Neuronal stem cell (in vitro differentiated cells): ENCODE data around the gene TRIM14.
A peak's percentile ranks its signal among the peaks of the same experiment; 100 is the strongest.

ENCODE experiments used
- DNase-seq: peaks from one replicate; pipeline ENCODE4 v3.0.0-alpha.2; 2013; ENCODE audit warnings: low spot score
- H2AFZ ChIP-seq: one replicate; pipeline ENCODE4 v1.6.1; 2013; ENCODE audit warnings: mild to moderate bottlenecking, low read length, inconsistent platforms
- H2AK5ac ChIP-seq: 2 replicates; pipeline ENCODE4 v1.6.1; 2013; ENCODE audit warnings: low read depth, mild to moderate bottlenecking, inconsistent platforms, low read length, moderate library complexity, mixed read lengths
- H2BK120ac ChIP-seq: 2 replicates; pipeline ENCODE4 v1.6.1; 2013; ENCODE audit warnings: low read depth, mild to moderate bottlenecking, inconsistent platforms, low read length, moderate library complexity, mixed read lengths
- H2BK12ac ChIP-seq: one replicate; pipeline ENCODE4 v1.6.1; 2013; ENCODE audit warnings: low read length, inconsistent platforms
- H2BK15ac ChIP-seq: 2 replicates; pipeline ENCODE4 v1.6.1; 2013; ENCODE audit warnings: mild to moderate bottlenecking, low read length, inconsistent platforms, mixed read lengths
- H2BK5ac ChIP-seq: one replicate; pipeline ENCODE4 v1.6.1; 2013; ENCODE audit warnings: inconsistent platforms, mild to moderate bottlenecking, low read length, moderate library complexity
- H3K14ac ChIP-seq: one replicate; pipeline ENCODE4 v1.6.1; 2013; ENCODE audit warnings: low read length, inconsistent platforms
- H3K18ac ChIP-seq: 2 replicates; pipeline ENCODE4 v1.6.1; 2013; ENCODE audit warnings: low read length, inconsistent platforms
- H3K23ac ChIP-seq: 2 replicates; pipeline ENCODE4 v1.6.1; 2013; ENCODE audit warnings: low read depth, mild to moderate bottlenecking, mixed read lengths, low read length, inconsistent platforms; ENCODE audit not compliant: poor library complexity
- H3K27ac ChIP-seq: replicated peaks from 3 replicates; pipeline ENCODE4 v1.5.1; 2013; ENCODE audit warnings: low read length, inconsistent platforms
- H3K27me3 ChIP-seq, 3 experiments: 2 replicates each; pipeline ENCODE4 v1.6.1; 2013; ENCODE audit warnings: low read length in 3 of 3, mild to moderate bottlenecking in 2 of 3, inconsistent platforms in 1 of 3, low read depth in 1 of 3, mixed read lengths in 1 of 3, moderate library complexity in 1 of 3; ENCODE audit not compliant: control insufficient read depth in 3 of 3, insufficient read depth in 3 of 3
- H3K36me3 ChIP-seq, 2 donors: replicated peaks in 1 of 2; 2 replicates each; pipeline ENCODE4 v1.6.1; 2013; ENCODE audit warnings: low read length in 2 of 2; ENCODE audit not compliant: control insufficient read depth in 2 of 2, insufficient read depth in 2 of 2
- H3K4ac ChIP-seq: 2 replicates; pipeline ENCODE4 v1.6.1; 2013; ENCODE audit warnings: inconsistent platforms, mild to moderate bottlenecking, low read length, moderate library complexity
- H3K4me1 ChIP-seq, 2 donors: 1 replicate in 1 of 2; 2 replicates in 1 of 2; pipeline ENCODE4 v1.6.1; 2013; ENCODE audit warnings: low read length in 2 of 2, low read depth in 1 of 2; ENCODE audit not compliant: control insufficient read depth in 2 of 2, insufficient read depth in 1 of 2
- H3K4me2 ChIP-seq: one replicate; pipeline ENCODE4 v1.6.1; 2013; ENCODE audit warnings: mild to moderate bottlenecking, low read length, inconsistent platforms; ENCODE audit not compliant: insufficient read depth, poor library complexity, severe bottlenecking
- H3K4me3 ChIP-seq, 2 donors: 2 replicates each; pipeline ENCODE4 v1.5.1; 2013; ENCODE audit warnings: low read length in 2 of 2, mild to moderate bottlenecking in 2 of 2, inconsistent platforms in 1 of 2, moderate library complexity in 1 of 2
- H3K79me1 ChIP-seq: one replicate; pipeline ENCODE4 v1.6.1; 2013; ENCODE audit warnings: low read depth, mild to moderate bottlenecking, inconsistent platforms, low read length, moderate library complexity
- H3K9ac ChIP-seq: one replicate; pipeline ENCODE4 v1.6.1; 2013; ENCODE audit warnings: mild to moderate bottlenecking, low read depth, low read length, inconsistent platforms; ENCODE audit not compliant: poor library complexity
- H3K9me3 ChIP-seq, 2 donors: replicated peaks in 1 of 2; 2 replicates each; pipeline versions ENCODE3 to v1.6.1; 2013; ENCODE audit warnings: low read length in 2 of 2, mild to moderate bottlenecking in 2 of 2, inconsistent platforms in 1 of 2, low read depth in 1 of 2, mixed read lengths in 1 of 2, moderate library complexity in 1 of 2; ENCODE audit not compliant: control insufficient read depth in 2 of 2, insufficient read depth in 1 of 2
- H4K8ac ChIP-seq: one replicate; pipeline ENCODE4 v1.6.1; 2013; ENCODE audit warnings: low read depth, mild to moderate bottlenecking, inconsistent platforms, low read length, moderate library complexity
- H4K91ac ChIP-seq: one replicate; pipeline ENCODE4 v1.6.1; 2013; ENCODE audit warnings: low read length, low read depth, mild to moderate bottlenecking, inconsistent platforms; ENCODE audit not compliant: poor library complexity
- WGBS, 2 donors: extraction: QIAGEN DNeasy Blood & Tissue Kit; methylation state at CpG; one replicate each; pipeline ENCODE4 v1.1.7; 2013; ENCODE audit warnings: missing lambda C conversion rate in 2 of 2, mixed read lengths in 1 of 2; ENCODE audit not compliant: insufficient read length in 2 of 2, insufficient replicate concordance in 1 of 2; ENCODE audit errors: extremely low coverage in 2 of 2; 5-methylcytosine and 5-hydroxymethylcytosine counted together

The TRIM14 gene

DNA sequence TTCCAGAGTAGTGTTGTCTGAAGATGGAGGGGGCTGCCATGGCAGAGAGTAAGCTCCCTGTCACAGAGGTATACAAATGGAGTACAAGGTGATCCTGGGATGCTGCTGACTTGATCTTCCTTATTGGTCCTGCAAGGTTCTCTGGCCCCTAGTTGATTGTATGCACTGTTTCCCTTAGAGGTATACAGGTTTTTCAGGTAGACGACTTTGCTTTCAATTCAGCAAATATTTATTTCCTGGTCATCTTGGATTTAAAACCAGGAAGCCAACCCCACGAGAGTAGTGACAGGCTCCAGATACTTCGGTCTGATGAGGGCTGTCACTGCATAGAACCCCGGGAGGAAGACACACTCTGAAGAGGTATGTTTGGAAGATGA lies 16.5 kb upstream of the TRIM14 start:
- no peak for DNase-seq
- Histone ChIP-seq H3K4me2 (no peak overlapping the region), H3K4me3 (no peak overlapping the region), H3K4me1 (peaks cover 0 to 10% of the 10 kb centered on the region in 2 donors), H2BK120ac (no peak overlapping the region), H4K91ac (no peak overlapping the region), H3K9me3 (no peaks in the 10 kb centered on the region), H2AK5ac (no peak overlapping the region), H3K79me1 (no peaks in the 10 kb centered on the region), H3K14ac (no peak overlapping the region), H2BK12ac (no peak overlapping the region), H3K23ac (no peak overlapping the region), H3K36me3 (no peaks in the 10 kb centered on the region), H3K9ac (no peak overlapping the region), H2BK5ac (no peak overlapping the region), H2AFZ (no peak overlapping the region), H4K8ac (no peak overlapping the region), H3K27ac (no peak overlapping the region), H3K4ac (no peak overlapping the region), H2BK15ac (no peak overlapping the region), H3K18ac (no peak overlapping the region), H3K27me3 (peaks cover 0 to 26% (median 0%) of the 10 kb centered on the region in 3 experiments)
- no CpG with 5 or more reads among the region's 4 CpGs for WGBS, 2 donors

GRCh38 chr9:98134702-98135557 lies 15.9 kb upstream of the TRIM14 start:
- Histone ChIP-seq H3K4ac (no peak overlapping the region), H3K18ac (peak overlapping the region; percentile 60), H3K9ac (no peak overlapping the region), H2AFZ (no peak overlapping the region), H3K4me2 (no peak overlapping the region), H3K14ac (no peak overlapping the region), H2BK12ac (peak overlapping the region; percentile 78), H3K23ac (no peak overlapping the region), H3K27me3 (peaks cover 0 to 26% (median 0%) of the 10 kb centered on the region in 3 experiments), H3K79me1 (no peaks in the 10 kb centered on the region), H3K4me1 (peaks cover 0 to 10% of the 10 kb centered on the region in 2 donors), H4K8ac (no peak overlapping the region), H2BK5ac (no peak overlapping the region), H3K36me3 (no peaks in the 10 kb centered on the region), H2BK15ac (peak overlapping the region; percentile 37), H3K27ac (no peak overlapping the region), H2AK5ac (no peak overlapping the region), H4K91ac (no peak overlapping the region), H3K9me3 (no peaks in the 10 kb centered on the region), H2BK120ac (no peak overlapping the region), H3K4me3 (no peak overlapping the region)
- WGBS, 2 donors, result no CpG with 5 or more reads among the region's 12 CpGs
- no peak for DNase-seq

GRCh38 chr9:98132806-98133631 lies 14.0 kb upstream of the TRIM14 start:
- H3K79me1 ChIP-seq, result no peaks in the 10 kb centered on the region
- H2AK5ac ChIP-seq, result peak overlapping the region; percentile 16
- peaks cover 0 to 30% (median 0%) of the 10 kb centered on the region in 3 experiments for H3K27me3 ChIP-seq
- H3K18ac ChIP-seq, result peak overlapping the region; percentile 66
- peaks cover 0 to 10% of the 10 kb centered on the region in 2 donors for H3K4me1 ChIP-seq
- H4K8ac ChIP-seq, result no peak overlapping the region
- no peak overlapping the region for H4K91ac ChIP-seq
- H3K4ac ChIP-seq, result no peak overlapping the region
- no peaks in the 10 kb centered on the region for H3K9me3 ChIP-seq
- H2AFZ ChIP-seq, result no peak overlapping the region
- no peak overlapping the region for H3K4me3 ChIP-seq
- H3K27ac ChIP-seq, result peak overlapping the region; percentile 9
- no peak overlapping the region for H2BK120ac ChIP-seq
- no CpG with 5 or more reads among the region's 14 CpGs for WGBS, 2 donors
- peak overlapping the region; percentile 65 for H3K9ac ChIP-seq
- no peaks in the 10 kb centered on the region for H3K36me3 ChIP-seq
- no peak overlapping the region for H2BK5ac ChIP-seq
- H3K23ac ChIP-seq, result no peak overlapping the region
- peak; percentile 32 for DNase-seq
- no peak overlapping the region for H3K4me2 ChIP-seq
- no peak overlapping the region for H2BK12ac ChIP-seq
- H2BK15ac ChIP-seq, result no peak overlapping the region
- peak overlapping the region; percentile 56 for H3K14ac ChIP-seq

DNA sequence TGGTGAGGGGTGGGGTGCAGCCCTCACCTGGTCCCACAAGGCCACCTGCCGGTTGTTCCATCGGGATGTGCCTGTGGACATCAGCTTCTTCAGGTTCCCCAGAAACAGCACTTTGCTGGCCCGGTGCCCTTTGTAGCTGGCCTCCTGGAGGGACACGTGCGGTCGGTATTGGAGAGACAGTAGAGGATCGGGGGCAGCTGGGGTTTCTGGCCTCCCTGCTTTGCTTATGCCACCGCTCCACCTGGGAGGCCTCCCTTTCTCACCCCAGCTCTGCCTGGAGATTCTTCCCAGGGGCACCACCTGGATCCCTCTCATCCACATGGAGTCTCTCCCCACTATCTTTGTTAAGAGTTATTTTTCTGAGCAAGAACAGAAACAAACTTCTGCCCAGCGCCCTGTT lies 13.1 kb upstream of the TRIM14 start:
- H3K14ac ChIP-seq, result no peak overlapping the region
- H3K27me3 ChIP-seq, result peaks cover 0 to 24% (median 0%) of the 10 kb centered on the region in 3 experiments
- peak overlapping the region; percentile 80 for H2AK5ac ChIP-seq
- no peak overlapping the region for H3K27ac ChIP-seq
- H3K4me2 ChIP-seq, result no peak overlapping the region
- no peak overlapping the region for H4K91ac ChIP-seq
- H2BK120ac ChIP-seq, result peak overlapping the region; percentile 7
- no peak overlapping the region for H2AFZ ChIP-seq
- peaks cover 0 to 10% of the 10 kb centered on the region in 2 donors for H3K4me1 ChIP-seq
- DNase-seq, result no peak
- no peak overlapping the region for H2BK5ac ChIP-seq
- H3K36me3 ChIP-seq, result no peaks in the 10 kb centered on the region
- H3K9ac ChIP-seq, result no peak overlapping the region
- H2BK15ac ChIP-seq, result no peak overlapping the region
- no peak overlapping the region for H2BK12ac ChIP-seq
- no CpG with 5 or more reads among the region's 9 CpGs for WGBS, 2 donors
- H3K23ac ChIP-seq, result no peak overlapping the region
- no peak overlapping the region for H4K8ac ChIP-seq
- H3K18ac ChIP-seq, result no peak overlapping the region
- H3K79me1 ChIP-seq, result no peaks in the 10 kb centered on the region
- no peak overlapping the region for H3K4ac ChIP-seq
- no peaks in the 10 kb centered on the region for H3K9me3 ChIP-seq
- no peak overlapping the region for H3K4me3 ChIP-seq
